Measurements from ENCODE around the gene ADAMTS16. TPM values are rescaled to one million over a fixed set of nuclear protein-coding genes. Genes with fewer than 3 reads are reported as not detected.

Gene ADAMTS16
- total RNA-seq, 1 donor from 2014 or later = 1.8 TPM

DNA sequence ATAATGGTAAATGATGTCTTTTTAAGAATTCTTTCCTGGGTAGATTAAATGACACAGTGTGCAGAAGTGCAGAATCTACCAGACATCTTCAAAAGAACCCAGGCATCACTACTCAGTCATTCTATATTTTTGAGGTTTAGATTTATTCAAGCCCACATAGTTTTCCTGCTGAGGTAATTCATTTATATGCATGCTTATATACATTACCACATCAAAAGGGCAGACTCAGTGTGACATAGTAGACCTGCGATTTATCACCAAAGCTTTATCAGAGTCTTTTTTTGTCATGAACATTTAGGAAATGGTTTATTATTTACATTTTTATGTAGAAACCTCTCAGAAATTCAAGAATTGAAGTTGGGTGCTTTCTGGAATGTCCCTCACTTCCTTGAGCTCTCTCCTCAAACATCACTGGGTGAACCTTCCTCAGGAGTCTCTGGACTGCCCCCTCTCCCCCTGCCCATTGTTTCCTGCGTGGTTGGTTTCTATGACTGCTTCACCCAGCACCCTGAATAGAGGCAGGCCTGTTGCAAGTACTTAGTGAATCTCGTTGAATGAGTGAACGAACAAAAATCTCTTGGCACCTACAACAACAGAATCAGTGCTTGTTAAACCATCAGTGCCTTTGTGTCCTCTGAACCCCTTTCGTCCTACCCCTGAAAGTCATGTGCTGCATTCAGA is 42.5 kb downstream of the ADAMTS16 start:
- DNase-seq (ENCODE audit: low spot score) = no peak

DNA sequence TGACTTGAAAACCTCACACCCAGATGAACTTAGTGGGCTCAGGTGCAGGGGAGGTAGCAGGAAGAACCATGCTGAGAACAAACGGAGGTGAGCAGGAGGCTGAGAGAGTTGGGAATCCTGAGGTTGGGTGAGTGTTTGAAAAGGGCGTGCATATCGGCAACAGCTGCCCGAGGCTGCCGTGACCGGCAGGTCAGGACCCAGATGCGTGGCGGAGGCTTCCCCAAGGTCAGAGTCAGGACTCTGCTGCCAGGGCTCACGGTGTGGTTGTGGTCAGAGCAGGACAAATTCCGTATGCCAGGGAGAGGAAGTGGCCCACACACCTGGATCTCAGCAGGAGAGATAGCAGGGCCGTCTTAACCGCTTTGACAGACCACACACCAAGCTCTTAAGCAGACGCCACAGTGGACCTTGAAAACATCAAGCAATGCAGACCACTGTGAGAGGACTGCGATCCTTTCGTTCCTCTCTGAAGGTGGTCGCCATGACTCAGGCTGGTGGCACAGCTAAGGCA is 43.1 kb downstream of the ADAMTS16 start:
- DNase-seq (ENCODE audit: low spot score) = no peak

DNA sequence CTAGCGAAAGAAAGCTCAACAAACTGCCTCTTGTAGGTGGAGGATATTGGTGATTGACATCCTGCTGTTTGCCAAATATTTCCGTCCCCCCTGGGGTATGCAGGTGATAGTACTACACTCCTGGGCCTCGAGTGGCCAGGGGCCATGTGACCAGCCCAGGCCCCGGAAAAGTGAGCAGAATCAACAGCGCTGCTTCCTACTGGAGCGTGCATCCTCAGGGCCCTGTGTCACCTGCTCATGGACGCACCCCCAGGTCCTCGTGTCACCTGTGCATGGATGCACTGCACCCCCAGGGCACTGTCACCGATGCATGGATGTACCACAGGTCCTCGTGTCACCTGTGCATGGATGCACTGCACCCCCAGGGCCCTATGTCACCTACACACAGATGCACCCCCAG is 43.8 kb downstream of the ADAMTS16 start:
- DNase-seq (ENCODE audit: low spot score) = no peak

DNA sequence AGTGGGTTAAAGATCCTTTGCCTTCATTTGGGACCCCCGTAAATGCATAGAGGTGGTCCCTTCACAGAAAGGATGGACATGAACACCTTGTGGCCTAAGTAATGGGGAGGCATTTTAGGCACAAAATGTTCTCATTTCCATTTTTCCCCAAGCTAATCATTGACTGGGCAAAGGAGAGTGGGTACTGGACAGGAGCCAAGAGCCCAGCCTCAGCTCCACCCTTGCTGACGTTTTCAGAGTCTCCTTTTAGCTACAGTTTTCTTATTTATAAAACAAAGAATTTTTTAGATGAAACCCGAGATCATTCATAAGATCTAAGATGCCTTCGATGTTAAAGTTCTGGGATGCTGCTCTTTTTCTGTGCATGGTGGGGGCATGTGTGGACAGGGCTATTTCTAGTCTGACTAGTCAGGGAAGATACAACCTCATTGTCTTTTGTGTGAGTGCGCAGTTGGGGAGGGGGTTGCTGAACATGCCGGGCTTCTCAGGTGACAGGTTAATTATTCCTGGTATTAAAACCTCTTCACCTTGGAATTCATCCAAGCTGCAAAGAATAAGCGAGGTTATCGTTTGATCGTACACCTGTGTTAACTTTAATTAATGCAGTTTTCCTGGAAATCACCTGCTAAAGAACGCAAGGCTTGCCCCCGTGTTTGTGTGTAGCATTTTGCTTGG is 48.4 kb downstream of the ADAMTS16 start:
- DNase-seq (ENCODE audit: low spot score) = no peak

DNA sequence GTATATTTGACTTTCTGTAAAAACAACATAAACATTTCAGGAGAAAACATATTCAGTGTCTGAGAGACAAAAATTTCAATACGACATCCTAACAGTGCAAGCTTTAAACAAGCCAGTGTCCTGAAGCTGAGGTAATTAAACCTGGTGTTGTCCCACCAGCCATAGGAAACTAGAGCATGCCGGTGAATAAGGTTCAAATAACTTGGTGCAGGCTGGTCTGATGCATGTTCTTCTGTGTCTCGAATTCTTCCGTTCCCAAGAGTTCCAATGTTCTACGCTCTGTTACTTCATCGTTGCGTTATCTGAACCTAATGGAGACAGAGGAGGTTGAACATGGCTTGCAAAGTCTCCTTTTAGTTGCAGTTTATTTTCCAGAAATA is 48.9 kb downstream of the ADAMTS16 start:
- DNase-seq (ENCODE audit: low spot score) = no peak

DNA sequence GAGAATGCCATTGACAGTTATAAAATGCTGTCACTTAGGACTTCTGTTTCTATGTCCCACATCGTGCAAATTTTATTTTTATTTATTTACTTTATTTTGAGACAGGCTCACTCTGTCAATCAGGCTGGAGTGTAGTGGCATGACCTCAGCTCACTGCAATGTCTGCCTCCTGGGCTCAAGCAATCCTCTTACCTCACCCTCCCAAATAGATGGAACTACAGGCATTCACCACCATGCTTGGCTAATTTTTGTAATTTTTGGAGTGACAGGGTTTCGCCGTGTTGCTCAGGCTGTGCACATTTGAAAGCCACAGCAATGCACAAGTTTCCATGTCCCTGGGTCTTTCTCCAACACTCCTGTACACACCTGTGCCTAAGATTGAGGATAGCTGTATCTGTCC is 51.8 kb downstream of the ADAMTS16 start:
- DNase-seq (ENCODE audit: low spot score) = no peak

DNA sequence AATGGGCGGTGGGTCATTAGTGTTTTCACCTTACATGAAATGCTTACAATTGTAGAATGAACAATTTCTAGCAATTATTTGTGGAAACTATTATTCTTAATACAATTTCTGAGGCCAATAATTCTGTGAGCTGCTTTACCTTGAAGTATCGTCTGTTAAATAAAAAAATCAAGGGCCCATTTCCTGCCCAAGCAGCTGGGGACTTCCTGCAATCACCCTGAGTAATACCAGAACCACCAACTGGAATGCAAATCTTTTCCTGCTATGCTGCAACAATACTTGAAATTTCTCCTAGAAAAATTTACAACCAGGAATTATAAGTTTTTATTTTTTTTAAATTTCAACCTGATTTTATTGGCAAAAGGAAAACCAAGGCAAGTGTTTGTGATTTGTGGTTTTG is 52.6 kb downstream of the ADAMTS16 start:
- DNase-seq (ENCODE audit: low spot score) = no peak

DNA sequence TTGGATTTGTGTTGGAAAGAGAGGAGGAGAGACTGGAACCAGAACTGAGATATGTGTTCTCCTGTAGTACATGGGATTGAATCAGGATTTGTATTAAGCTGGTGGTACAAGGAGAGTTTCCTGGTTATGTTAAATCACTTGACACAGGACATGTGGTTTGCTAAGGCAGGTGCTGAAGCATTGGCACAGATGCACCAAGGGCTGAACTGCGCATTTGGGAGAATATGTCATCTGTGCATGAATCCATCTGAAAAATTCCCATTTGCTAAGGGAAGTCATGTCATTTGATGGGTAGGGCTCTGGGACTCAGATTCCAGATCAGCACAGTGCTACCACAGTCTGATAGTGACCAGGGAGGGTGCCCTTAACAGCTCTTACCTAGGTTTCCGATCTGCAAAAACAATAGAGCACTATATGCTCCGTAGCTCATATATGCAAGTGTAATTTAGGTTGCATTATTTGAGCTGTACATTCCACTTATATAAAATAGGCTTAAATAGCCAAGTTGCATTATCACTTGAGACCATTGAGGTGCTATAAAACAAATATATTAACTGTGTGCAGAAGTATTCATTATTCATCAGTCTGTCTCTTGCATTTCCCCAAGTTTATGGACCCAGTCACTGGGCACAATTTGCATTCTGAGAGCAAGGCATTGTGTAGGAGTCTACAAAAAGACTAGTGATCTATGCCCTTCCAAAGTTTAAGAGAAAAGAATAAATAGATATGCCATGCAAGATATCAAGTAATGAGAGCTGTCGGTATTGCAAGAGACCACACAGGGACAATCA is 55.2 kb downstream of the ADAMTS16 start:
- no peak for DNase-seq (ENCODE audit: low spot score)

DNA sequence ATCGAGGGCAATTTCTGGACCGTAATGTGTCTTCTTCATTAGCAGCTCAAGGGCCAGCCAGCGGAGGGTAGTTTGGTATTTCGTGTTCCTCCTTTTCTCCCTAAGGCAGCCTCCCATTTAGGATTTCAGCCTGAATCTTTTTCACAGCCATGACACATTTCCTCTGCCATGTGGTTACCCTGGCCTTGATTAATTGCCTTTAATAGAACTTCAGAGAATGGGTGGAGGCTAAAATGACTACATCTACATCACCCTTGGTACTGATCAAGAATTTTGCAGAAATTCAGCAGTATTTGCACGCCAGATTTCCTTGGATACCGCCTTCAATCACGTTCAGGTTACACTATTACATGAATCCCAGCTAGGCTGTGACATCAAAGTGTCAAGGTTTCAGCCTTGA is 58.0 kb downstream of the ADAMTS16 start:
- DNase-seq (ENCODE audit: low spot score) = no peak

DNA sequence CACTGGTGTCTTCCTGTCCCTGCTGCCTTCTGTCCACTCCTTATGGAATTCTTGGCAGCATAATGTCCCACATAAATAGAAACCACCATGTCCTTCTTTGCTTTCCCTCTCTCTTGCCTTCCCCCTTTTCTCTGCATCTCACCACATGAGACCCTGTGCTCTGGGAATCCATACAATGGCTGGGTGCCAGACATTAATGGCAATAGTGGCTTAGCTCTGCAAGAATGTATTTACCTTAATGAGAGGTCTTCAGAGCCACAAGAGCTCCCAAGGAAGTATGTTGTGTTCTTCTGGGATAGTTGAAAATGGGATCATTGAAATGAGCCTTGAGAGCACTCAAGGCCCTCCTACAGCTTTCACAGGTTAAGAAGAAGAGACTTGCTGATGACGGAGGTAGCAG is 58.7 kb downstream of the ADAMTS16 start:
- DNase-seq (ENCODE audit: low spot score) = no peak

DNA sequence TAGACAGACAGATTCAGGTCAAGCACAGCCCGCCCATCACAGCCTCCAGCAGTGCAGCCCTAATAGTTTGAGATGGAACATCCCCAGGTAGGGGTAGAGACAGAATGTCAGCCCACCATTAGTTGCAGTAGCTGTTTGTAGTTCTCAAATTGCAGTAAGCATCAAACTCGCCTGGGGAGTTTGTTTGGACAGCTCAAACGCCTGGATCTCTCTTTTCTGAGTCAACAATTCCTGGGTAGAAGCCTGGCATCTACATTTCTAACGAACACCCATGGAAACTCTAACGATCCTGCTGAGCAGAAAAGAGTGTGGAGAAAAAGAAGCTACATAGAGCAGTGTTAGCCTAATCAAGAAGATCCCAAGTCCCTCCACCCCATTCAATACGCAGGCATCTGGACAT is 59.4 kb downstream of the ADAMTS16 start:
- DNase-seq (ENCODE audit: low spot score) = no peak

DNA sequence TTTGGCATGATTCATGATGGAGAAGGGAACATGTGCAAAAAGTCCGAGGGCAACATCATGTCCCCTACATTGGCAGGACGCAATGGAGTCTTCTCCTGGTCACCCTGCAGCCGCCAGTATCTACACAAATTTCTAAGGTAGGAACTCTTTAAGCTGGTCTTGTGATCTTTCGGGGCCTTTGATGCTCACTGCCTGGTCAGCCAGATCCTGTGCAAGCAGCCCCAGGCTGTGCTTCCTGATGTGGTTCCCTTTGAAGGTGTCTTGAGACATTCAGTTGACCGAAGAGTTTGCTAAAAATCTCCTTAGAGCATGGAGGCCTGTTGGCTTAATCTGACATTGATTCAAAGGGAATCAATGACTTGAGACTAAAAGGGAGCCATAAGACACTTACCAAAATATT is 60.0 kb downstream of the ADAMTS16 start:
- no peak for DNase-seq (ENCODE audit: low spot score)

DNA sequence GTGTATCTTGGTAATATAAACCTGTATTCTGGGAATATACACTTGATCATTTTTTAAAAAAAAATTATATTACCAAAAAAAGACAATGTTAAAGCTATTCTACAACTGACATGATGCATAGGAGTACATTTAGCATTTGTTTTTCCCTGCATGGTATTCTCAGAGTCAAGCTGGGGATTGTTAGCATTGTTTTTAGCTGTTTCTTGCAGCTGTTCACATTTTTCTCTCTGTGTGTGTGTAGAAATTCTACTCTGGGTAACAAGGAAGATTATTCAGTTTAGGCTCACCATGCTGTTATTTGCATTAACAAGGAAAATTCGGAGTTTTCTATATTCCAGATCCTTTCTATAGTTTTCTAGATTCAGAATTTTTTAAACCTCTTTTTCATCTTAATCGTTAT is 62.2 kb downstream of the ADAMTS16 start:
- DNase-seq (ENCODE audit: low spot score) = no peak

DNA sequence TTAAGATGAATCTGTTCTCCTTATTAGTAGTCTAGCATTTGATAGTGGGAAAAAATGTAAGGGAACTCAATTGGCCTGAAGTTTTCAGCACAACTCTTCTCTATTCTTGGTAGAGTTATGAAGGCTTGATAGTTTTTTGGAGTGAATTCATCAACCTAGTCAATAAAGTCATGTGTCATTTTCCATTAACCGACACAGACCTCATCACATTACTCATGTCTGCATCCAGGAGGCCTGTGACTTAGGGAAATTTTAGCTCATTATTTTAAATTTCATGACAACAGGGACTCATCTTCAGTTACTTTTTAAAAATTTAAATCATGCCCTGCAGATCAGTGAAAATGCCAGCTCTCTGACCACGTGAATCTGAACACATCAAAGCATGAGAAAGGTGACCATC is 63.3 kb downstream of the ADAMTS16 start:
- DNase-seq (ENCODE audit: low spot score) = no peak

DNA sequence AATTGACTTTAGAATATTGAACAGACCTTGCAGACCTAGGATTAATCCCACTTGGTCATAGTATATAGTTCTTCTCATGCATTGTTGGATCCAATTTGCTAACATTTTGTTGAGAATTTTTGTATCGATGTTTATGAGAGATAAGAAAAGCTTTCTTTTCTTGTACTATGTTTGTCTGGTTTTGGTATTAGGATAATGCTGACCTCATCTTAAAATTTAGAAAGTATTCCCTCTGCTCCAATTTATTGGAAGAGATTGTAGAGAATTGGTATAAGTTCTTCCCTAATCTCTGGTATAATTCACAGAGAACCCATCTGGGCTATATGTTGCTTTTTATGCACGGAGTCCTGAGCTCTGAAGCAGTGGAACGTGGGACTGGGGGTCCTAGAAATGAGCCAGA is 67.7 kb downstream of the ADAMTS16 start:
- no peak for DNase-seq (ENCODE audit: low spot score)

DNA sequence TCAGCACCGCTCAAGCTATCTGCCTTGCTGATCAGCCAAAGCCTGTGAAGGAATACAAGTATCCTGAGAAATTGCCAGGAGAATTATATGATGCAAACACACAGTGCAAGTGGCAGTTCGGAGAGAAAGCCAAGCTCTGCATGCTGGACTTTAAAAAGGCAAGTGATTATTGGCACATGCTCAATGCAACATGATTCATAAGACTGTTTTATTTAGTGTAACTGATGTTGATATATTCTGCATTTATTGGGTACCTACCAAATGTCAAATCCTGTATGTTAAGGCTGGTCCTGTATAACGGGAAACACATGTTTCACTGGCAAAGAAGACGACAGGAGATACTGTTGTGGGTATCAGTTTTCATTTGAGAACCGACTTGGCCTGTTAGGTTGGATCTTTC is 69.0 kb downstream of the ADAMTS16 start:
- no peak for DNase-seq (ENCODE audit: low spot score)

DNA sequence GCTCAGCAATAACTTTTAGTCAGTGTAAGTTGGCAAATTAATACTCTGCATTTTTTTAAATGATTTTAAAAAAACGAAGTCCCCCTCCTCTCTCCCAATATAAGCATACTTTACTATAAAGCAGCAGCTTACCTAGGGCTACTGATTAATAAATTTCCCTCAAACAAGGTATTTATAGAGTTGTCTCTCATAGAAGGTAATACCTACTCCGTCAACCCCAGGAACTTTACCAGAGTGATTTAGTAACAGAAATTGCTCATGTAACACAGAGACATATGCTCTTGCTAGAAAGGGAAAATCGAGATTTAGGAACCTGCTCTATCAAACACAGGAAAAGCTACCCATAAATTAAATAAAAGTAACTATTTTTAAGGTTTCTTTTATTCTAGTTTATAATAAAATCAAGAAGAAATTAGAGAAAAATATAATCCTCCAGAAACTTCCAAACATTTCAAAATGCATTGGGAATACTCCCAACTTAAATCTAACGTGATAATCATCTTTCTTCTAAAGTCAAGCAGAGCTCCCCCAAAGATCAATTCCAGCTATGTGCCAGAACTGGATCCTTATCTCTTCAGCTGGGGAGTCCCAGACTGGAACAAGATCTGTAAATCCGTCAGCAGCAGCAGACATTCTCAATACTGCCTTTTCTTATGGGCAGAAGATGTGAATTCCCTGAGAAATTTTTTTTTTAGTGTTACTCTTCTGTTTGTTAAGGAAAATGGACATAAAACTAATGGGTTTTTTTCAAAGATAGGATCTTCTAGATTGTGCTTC is 69.6 kb downstream of the ADAMTS16 start:
- no peak for DNase-seq (ENCODE audit: low spot score)

DNA sequence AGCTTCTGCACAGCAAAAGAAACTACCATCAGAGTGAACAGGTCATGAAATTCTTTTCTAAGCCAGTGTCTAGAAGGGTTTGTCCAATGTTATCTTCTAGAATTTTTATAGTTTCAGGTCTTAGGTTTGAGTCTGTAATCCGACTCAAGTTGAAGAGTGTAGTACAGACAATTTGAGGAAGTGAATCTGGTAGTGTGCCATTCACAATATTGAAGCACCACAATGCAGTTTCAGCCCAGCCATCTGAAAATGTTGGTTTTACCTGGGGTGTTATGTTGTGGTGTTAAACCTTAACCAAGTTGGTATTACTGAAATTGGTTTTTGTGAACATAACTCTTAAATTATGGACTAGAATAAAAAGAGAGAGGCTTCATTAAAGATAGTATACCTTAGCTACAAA is 77.2 kb downstream of the ADAMTS16 start:
- no peak for DNase-seq (ENCODE audit: low spot score)

DNA sequence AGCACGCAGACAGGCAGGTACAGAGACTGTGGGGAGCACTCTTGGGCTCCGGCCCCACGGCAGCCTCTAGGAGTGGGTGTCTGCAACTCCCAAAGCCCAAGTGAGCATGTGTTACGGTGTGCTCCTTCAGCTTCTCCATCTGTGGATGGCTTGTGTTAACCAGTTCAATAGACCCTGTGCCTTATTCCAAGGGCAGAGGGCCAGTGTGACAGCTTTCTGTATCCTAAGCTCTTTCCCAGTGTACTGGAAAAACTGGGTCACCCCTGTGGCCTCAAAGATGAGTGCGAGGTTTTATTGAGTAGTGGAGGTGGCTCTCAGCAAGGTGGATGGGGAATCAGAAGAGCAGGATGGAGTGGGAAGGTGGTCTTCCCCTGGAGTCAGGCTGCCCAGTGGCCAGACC is 78.3 kb downstream of the ADAMTS16 start:
- DNase-seq (ENCODE audit: low spot score) = no peak

DNA sequence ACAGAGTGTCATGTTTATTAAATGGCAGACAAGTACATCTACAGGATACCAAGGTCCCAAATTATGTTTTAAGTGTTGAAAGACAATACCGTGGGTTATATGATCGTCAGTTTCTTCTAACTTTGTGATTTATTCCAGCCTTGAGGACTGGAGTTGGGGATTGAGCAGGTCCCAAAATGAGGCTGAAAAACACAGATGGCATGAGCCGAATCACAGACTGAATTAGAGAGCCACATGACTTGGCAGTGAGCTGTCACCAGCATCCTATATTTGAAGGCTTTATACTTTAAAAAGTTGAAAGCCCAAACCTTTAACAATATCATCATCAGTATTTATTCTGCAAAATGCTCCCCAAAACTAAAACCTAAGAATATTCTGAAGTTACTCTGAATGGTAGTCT is 79.4 kb downstream of the ADAMTS16 start:
- no peak for DNase-seq (ENCODE audit: low spot score)

DNA sequence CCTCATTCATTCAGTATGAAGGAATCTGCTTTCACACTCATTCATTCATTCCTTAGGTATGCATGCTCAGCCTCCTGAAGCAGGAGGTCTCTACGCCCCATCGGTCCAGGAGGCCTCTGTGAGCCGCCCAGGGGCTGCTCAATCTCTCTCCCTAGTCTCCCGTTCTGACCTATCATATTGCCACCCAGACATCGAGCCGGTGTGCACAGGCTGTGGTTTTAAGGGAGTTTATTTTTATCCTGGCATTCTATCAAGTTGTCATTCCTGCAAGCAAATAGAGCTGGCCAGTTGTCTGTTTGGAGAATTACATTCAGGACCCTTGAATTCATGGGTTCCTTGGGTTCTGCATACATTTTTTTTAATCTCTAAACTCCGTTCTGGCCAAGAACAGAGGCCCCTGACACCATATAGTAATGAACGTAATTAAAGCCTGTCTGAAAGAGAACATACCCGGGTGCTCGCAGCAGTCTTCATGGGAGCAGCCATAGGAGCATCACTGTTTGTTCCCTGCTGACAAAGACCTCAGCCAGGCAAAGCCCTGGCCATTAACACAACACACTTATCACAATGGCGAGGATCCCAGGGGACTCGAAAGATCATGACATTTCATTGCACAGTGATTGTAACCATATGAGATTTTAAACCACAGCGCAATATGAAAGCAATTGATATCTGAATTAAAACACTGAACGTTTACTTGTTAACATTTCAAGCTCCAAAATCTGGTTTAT is 80.9 kb downstream of the ADAMTS16 start:
- DNase-seq (ENCODE audit: low spot score) = no peak
